Osteoblast (primary cell): Measurements from ENCODE around the gene PDS5B. TPM values are rescaled to one million over a fixed set of nuclear protein-coding genes. Genes with fewer than 3 reads are reported as not detected.

Experiments
- DNase-seq: peaks from one replicate; pipeline ENCODE4 v3.0.0; 2011; ENCODE audit warnings: low spot score, mixed read lengths; ENCODE audit not compliant: insufficient read length; ENCODE audit errors: missing footprints
- H2AFZ ChIP-seq: 2 replicates; pipeline ENCODE4 v1.6.0; 2011; ENCODE audit warnings: mild to moderate bottlenecking, low read length
- H3K27ac ChIP-seq: 2 replicates; pipeline ENCODE4 v1.5.1; 2011; ENCODE audit warnings: mild to moderate bottlenecking, low read depth, low read length, moderate library complexity
- H3K27me3 ChIP-seq: 2 replicates; pipeline ENCODE4 v1.6.0; 2012; ENCODE audit warnings: mild to moderate bottlenecking, control low read depth, inconsistent platforms, low read length, moderate library complexity; ENCODE audit not compliant: insufficient read depth
- H3K36me3 ChIP-seq: 2 replicates; pipeline ENCODE4 v1.5.1; 2011; ENCODE audit warnings: mild to moderate bottlenecking, low read length, control low read depth, moderate library complexity; ENCODE audit not compliant: insufficient read depth
- H3K4me1 ChIP-seq: 2 replicates; pipeline ENCODE4 v1.5.1; 2011; ENCODE audit warnings: mild to moderate bottlenecking, low read length, control low read depth, moderate library complexity; ENCODE audit not compliant: insufficient read depth
- H3K4me2 ChIP-seq: 2 replicates; pipeline ENCODE4 v1.6.0; 2011; ENCODE audit warnings: mild to moderate bottlenecking, low read length; ENCODE audit not compliant: insufficient read depth
- H3K4me3 ChIP-seq: fragments of 200-600 bp; sonication (generic); 3 replicates; pipeline ENCODE4 v1.5.1; 2012; ENCODE audit warnings: mild to moderate bottlenecking, low read length, inconsistent platforms; ENCODE audit not compliant: insufficient read depth
- H3K79me2 ChIP-seq: 2 replicates; pipeline ENCODE4 v1.6.0; 2012; ENCODE audit warnings: mild to moderate bottlenecking, low read length, control low read depth, inconsistent platforms; ENCODE audit not compliant: insufficient read depth
- H3K9me3 ChIP-seq: 2 replicates; pipeline ENCODE4 v1.5.1; 2011; ENCODE audit warnings: low read depth, low read length, control low read depth
- H4K20me1 ChIP-seq: 2 replicates; pipeline ENCODE4 v1.6.0; 2012; ENCODE audit warnings: mild to moderate bottlenecking, low read length, control low read depth; ENCODE audit not compliant: insufficient read depth
- CTCF ChIP-seq: IDR thresholded peaks from 2 replicates; pipeline ENCODE4 v1.5.1; 2011; ENCODE audit warnings: mild to moderate bottlenecking, low read depth, low read length, moderate library complexity; ENCODE audit errors: extremely low read depth
- total RNA-seq: library from RNA; depleted of rRNA; stranded (reverse); fragments of >200 nt; gene quantifications from 2 replicates; pipeline ENCODE4 v1.2.3, GENCODE V29; 2012

PDS5B gene
- total RNA-seq, 1 donor, result 23.2 TPM

GRCh38 chr13:32629313-32629712 is 43.1 kb downstream of the PDS5B start:
- peaks cover 8% of the 10 kb centered on the region for H3K4me1 ChIP-seq
- H3K27ac ChIP-seq, result no peak overlapping the region
- no peak overlapping the region for H3K4me2 ChIP-seq
- H3K9me3 ChIP-seq, result no peaks in the 10 kb centered on the region
- H4K20me1 ChIP-seq, result no peaks in the 10 kb centered on the region
- H2AFZ ChIP-seq, result no peak overlapping the region
- H3K36me3 ChIP-seq, result no peaks in the 10 kb centered on the region
- H3K4me3 ChIP-seq, result no peak overlapping the region
- no peak for TF ChIP-seq CTCF
- DNase-seq, result no peak
- peaks cover 87% of the 10 kb centered on the region for H3K79me2 ChIP-seq
- H3K27me3 ChIP-seq, result no peaks in the 10 kb centered on the region

- no peaks in the 10 kb centered on the region for H4K20me1 ChIP-seq
Observed at GRCh38 chr13:32629866-32630265, 43.6 kb downstream of the PDS5B start.

GRCh38 chr13:32632343-32632909 is 46.2 kb downstream of the PDS5B start:
- Histone ChIP-seq H3K79me2 (peaks cover 74% of the 10 kb centered on the region), H3K27ac (no peak overlapping the region), H3K9me3 (no peaks in the 10 kb centered on the region), H3K4me3 (no peak overlapping the region), H3K27me3 (no peaks in the 10 kb centered on the region), H4K20me1 (no peaks in the 10 kb centered on the region), H3K4me2 (no peak overlapping the region), H2AFZ (no peak overlapping the region), H3K4me1 (no peaks in the 10 kb centered on the region), H3K36me3 (no peaks in the 10 kb centered on the region)
- no peak for TF ChIP-seq CTCF
- DNase-seq, result no peak

More at GRCh38 chr13:32629866-32630265, 43.6 kb downstream of the PDS5B start:
- Histone ChIP-seq H3K4me2 (no peak overlapping the region), H3K79me2 (peaks cover 84% of the 10 kb centered on the region), H3K4me1 (peaks cover 2% of the 10 kb centered on the region), H3K36me3 (no peaks in the 10 kb centered on the region), H3K9me3 (no peaks in the 10 kb centered on the region), H3K27ac (no peak overlapping the region), H3K27me3 (no peaks in the 10 kb centered on the region), H2AFZ (no peak overlapping the region), H3K4me3 (no peak overlapping the region)
- no peak for DNase-seq
- TF ChIP-seq CTCF, result no peak

GRCh38 chr13:32636711-32637110 is 50.5 kb downstream of the PDS5B start:
- Histone ChIP-seq H3K36me3 (no peaks in the 10 kb centered on the region), H3K9me3 (no peaks in the 10 kb centered on the region), H3K27me3 (no peaks in the 10 kb centered on the region), H3K4me1 (no peaks in the 10 kb centered on the region), H3K4me3 (no peak overlapping the region), H3K4me2 (no peak overlapping the region), H3K79me2 (peaks cover 62% of the 10 kb centered on the region), H3K27ac (no peak overlapping the region), H2AFZ (no peak overlapping the region), H4K20me1 (no peaks in the 10 kb centered on the region)
- TF ChIP-seq CTCF, result no peak
- DNase-seq, result no peak
